ENCODE measurements around the gene IL1RAPL1. TPM values are rescaled to one million over a fixed set of nuclear protein-coding genes. Genes with fewer than 3 reads are reported as not detected.

The IL1RAPL1 gene
- total and polyA plus RNA-seq, 2 donors (not counting 3 experiments of a cell fraction or from before 2014, with no cell fraction given) = 0.79 to 1.3 TPM

DNA sequence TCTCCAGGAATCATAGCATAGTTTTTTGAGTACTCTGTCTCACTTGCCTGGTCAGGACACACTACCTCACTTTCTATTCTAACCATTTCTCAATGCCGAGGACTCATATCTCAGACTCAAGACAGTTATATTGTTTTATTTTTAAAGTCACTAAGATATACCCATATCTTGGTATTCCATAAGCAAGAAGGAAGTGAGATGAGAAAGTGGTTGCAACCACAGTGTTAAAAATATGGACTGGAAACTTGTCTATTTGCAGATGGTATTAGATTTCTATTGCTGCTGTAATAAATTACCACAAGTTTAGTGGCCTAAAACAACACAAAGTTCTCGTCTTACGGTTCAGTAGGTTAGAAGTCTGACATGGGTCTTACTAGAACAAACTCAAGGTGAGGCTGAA lies 1283.4 kb downstream of the IL1RAPL1 start:
- Histone ChIP-seq H3K27ac (ENCODE audit: insufficient read depth, low read depth, low read length) (no peak overlapping the region), H3K9ac (replicated peaks; ENCODE audit: extremely low read depth, insufficient read depth, low read length) (no peak overlapping the region), H3K79me2 (ENCODE audit: control insufficient read depth, insufficient read depth, low read length) (no peaks in the 10 kb centered on the region), H3K4me2 (ENCODE audit: insufficient read depth, low read length) (no peak overlapping the region), H3K9me1 (replicated peaks; ENCODE audit: control insufficient read depth, extremely low read depth, insufficient read depth, low read length) (no peaks in the 10 kb centered on the region), H2AFZ (ENCODE audit: low read depth, low read length) (no peak overlapping the region), H3K27me3 (ENCODE audit: control insufficient read depth in 2 of 2, insufficient read depth in 2 of 2, low read length in 2 of 2) (no peaks in the 10 kb centered on the region), H3K9me3 (replicated peaks; ENCODE audit: control insufficient read depth, insufficient read depth, low read length) (no peaks in the 10 kb centered on the region), H3K4me3 (replicated peaks in 1 of 3; ENCODE audit: insufficient read depth in 1 of 3, low read depth in 1 of 3, low read length in 3 of 3) (no peak overlapping the region), H4K20me1 (replicated peaks; ENCODE audit: control insufficient read depth, extremely low read depth, insufficient read depth, low read length) (no peaks in the 10 kb centered on the region), H3K36me3 (ENCODE audit: control insufficient read depth in 2 of 2, extremely low read depth in 1 of 2, insufficient read depth in 2 of 2, low read length in 2 of 2) (no peaks in the 10 kb centered on the region), H3K4me1 (ENCODE audit: control insufficient read depth, extremely low read depth, insufficient read depth, low read length) (no peaks in the 10 kb centered on the region)
- POLR2A ChIA-PET = no interaction called here
- DNase-seq (ENCODE audit: low read depth, low spot score) = no peak
- CTCF ChIA-PET = no interaction called here
- no TSS peak for BruUV-seq (replicated peaks)
- intact Hi-C loops (cut with micrococcal nuclease) (no loop called here), dilution Hi-C loops (cut with MboI; ENCODE audit: extremely low pct_ligation_motif_present, low sequenced_read_pairs) (no loop called here)
- TF ChIP-seq GATA2 (IDR thresholded peaks at IDR 0.05; ENCODE audit: insufficient read depth, insufficient read length, low read depth, low read length) (no peak), EZH2 (IDR thresholded peaks at IDR 0.05; ENCODE audit: borderline replicate concordance, low read depth, low read length, severe bottlenecking) (no peak), MYC (IDR thresholded peaks at IDR 0.05; ENCODE audit: low read depth, low read length) (no peak), JUN (IDR thresholded peaks at IDR 0.05; ENCODE audit: borderline replicate concordance, insufficient read depth, insufficient read length, low read depth) (no peak), POLR2A (IDR thresholded peaks at IDR 0.05; ENCODE audit: low read depth, low read length) (no peak), POLR2AphosphoS5 (IDR thresholded peaks at IDR 0.05; ENCODE audit: insufficient read depth, low read depth, low read length) (no peak), FOS (IDR thresholded peaks at IDR 0.05; ENCODE audit: borderline replicate concordance, insufficient read depth, low read length) (no peak)
- TF ChIP-seq, protein P1, sequence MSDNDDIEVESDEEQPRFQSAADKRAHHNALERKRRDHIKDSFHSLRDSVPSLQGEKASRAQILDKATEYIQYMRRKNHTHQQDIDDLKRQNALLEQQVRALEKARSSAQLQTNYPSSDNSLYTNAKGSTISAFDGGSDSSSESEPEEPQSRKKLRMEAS (IDR thresholded peaks at IDR 0.05; ENCODE audit: insufficient read depth, insufficient read length) = no peak
- TF ChIP-seq, protein P2, sequence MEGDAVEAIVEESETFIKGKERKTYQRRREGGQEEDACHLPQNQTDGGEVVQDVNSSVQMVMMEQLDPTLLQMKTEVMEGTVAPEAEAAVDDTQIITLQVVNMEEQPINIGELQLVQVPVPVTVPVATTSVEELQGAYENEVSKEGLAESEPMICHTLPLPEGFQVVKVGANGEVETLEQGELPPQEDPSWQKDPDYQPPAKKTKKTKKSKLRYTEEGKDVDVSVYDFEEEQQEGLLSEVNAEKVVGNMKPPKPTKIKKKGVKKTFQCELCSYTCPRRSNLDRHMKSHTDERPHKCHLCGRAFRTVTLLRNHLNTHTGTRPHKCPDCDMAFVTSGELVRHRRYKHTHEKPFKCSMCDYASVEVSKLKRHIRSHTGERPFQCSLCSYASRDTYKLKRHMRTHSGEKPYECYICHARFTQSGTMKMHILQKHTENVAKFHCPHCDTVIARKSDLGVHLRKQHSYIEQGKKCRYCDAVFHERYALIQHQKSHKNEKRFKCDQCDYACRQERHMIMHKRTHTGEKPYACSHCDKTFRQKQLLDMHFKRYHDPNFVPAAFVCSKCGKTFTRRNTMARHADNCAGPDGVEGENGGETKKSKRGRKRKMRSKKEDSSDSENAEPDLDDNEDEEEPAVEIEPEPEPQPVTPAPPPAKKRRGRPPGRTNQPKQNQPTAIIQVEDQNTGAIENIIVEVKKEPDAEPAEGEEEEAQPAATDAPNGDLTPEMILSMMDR (IDR thresholded peaks at IDR 0.05; ENCODE audit: extremely low read depth in 1 of 2, insufficient read depth in 1 of 2, low read depth in 1 of 2, low read length in 2 of 2) = no peak
- no peak for FAIRE-seq

Measured in endothelial cell of umbilical vein (primary cell).